ENCODE data around the gene REEP2.
A peak's percentile ranks its signal among the peaks of the same experiment; 100 is the strongest.

- TF ChIP-seq CTCF (IDR thresholded peaks at IDR 0.05; ENCODE audit: poor library complexity) (no peak), EZH2 (IDR thresholded peaks at IDR 0.05; ENCODE audit: borderline replicate concordance) (no peak), EZH2phosphoT487 (IDR thresholded peaks at IDR 0.05; ENCODE audit: low read depth, severe bottlenecking, unreplicated experiment) (peak; percentile 2)
These were observed 30.9 kb downstream of the REEP2 start for GRCh38 chr5:138469540-138470321.
